CD4-positive, alpha-beta T cell (primary cell): Measurements from ENCODE around the gene SPECC1. TPM values are rescaled to one million over a fixed set of nuclear protein-coding genes. Genes with fewer than 3 reads are reported as not detected.

Source experiments
- ATAC-seq: fragments of 200-7000 bp; cut with Tn5 transposase; one replicate; pipeline ENCODE4 v1.10.0; 2022; ENCODE audit warnings: mild to moderate bottlenecking; ENCODE audit not compliant: poor library complexity
- CTCF ChIA-PET: fragments of 350-600 bp; sonication (Branson Sonifier 250); formaldehyde crosslinking; loops from one replicate; lab custom pipeline; 2021; ENCODE audit warnings: antibody characterized with exemption, inconsistent platforms; lab: Charles Lee
- POLR2A ChIA-PET: fragments of 350-600 bp; sonication (Branson Sonifier 250); formaldehyde crosslinking; loops from one replicate; lab custom pipeline; 2021; ENCODE audit warnings: antibody characterized with exemption, inconsistent platforms; lab: Charles Lee
- DNase-seq, 14 experiments: peaks; one replicate each; pipeline ENCODE4 v3.0.0-alpha.2; 2013 to 2020; ENCODE audit warnings: mixed read lengths in 2 of 14
- H3K27ac ChIP-seq, 2 donors: one replicate each; pipeline versions ENCODE4 v1.5.1 to v1.7.0; 2013; ENCODE audit warnings: low read length in 2 of 2, low read depth in 1 of 2, mild to moderate bottlenecking in 1 of 2
- H3K27me3 ChIP-seq, 2 experiments: 1 replicate in 1 of 2; 2 replicates in 1 of 2; pipeline versions ENCODE4 v1.6.1 to v1.7.0; 2013; ENCODE audit warnings: low read length in 2 of 2, control low read depth in 1 of 2, mild to moderate bottlenecking in 1 of 2, moderate library complexity in 1 of 2; ENCODE audit not compliant: insufficient read depth in 2 of 2, control insufficient read depth in 1 of 2
- H3K36me3 ChIP-seq: one replicate; pipeline ENCODE4 v1.6.1; 2013; ENCODE audit warnings: low read length, control low read depth; ENCODE audit not compliant: insufficient read depth
- H3K4me1 ChIP-seq: one replicate; pipeline ENCODE4 v1.6.1; 2013; ENCODE audit warnings: low read length, control low read depth; ENCODE audit not compliant: insufficient read depth
- H3K4me3 ChIP-seq: one replicate; pipeline ENCODE4 v1.5.1; 2013; ENCODE audit warnings: mild to moderate bottlenecking, low read length, moderate library complexity
- H3K9me3 ChIP-seq, 2 experiments: 1 replicate in 1 of 2; 2 replicates in 1 of 2; pipeline versions ENCODE4 v1.6.1 to v1.7.0; 2013; ENCODE audit warnings: low read length in 2 of 2, mild to moderate bottlenecking in 2 of 2, control low read depth in 1 of 2, moderate library complexity in 1 of 2; ENCODE audit not compliant: control insufficient read depth in 1 of 2, insufficient read depth in 1 of 2
- H3K27ac Mint-ChIP-seq: one replicate; pipeline ENCODE4 v1.8.0; 2020; ENCODE audit warnings: mixed read lengths
- H3K27me3 Mint-ChIP-seq: one replicate; pipeline ENCODE4 v1.8.0; 2021; ENCODE audit warnings: mixed read lengths
- H3K36me3 Mint-ChIP-seq: one replicate; pipeline ENCODE4 v1.8.0; 2021; ENCODE audit warnings: low read depth, mixed read lengths
- H3K4me1 Mint-ChIP-seq: one replicate; pipeline ENCODE4 v1.8.0; 2021; ENCODE audit warnings: low read depth, mixed read lengths
- H3K4me3 Mint-ChIP-seq: one replicate; pipeline ENCODE4 v1.8.0; 2020; ENCODE audit warnings: mild to moderate bottlenecking, mixed read lengths
- H3K9me3 Mint-ChIP-seq: one replicate; pipeline ENCODE4 v1.8.0; 2020; ENCODE audit warnings: mixed read lengths
- CTCF ChIP-seq: fragments of 200-600 bp; IDR thresholded peaks from one replicate; pipeline ENCODE4 v1.8.0; 2022; ENCODE audit warnings: antibody characterized with exemption, mild to moderate bottlenecking
- intact Hi-C, 2 experiments: fragments of 100-400 bp; cut with DNase I in 1 of 2; cut with micrococcal nuclease in 1 of 2; formaldehyde crosslinking; loops; one replicate each; pipeline versions ENCODE4 v1.15.1 to v1.9.0; 2023 to 2025; cut with DNase I, micrococcal nuclease
- total RNA-seq, 174 experiments: library from RNA in 2 of 174; stranded (reverse) in 2 of 174; gene quantifications; one replicate each; pipeline ENCODE4 v1.2.3 and lab custom pipeline; 2021 to 2026

Gene SPECC1
- total RNA-seq, 2 experiments from 2014 or later, result 4.3 to 4.4 TPM

- no peak overlapping the region for H3K4me3 ChIP-seq
- H3K4me1 Mint-ChIP-seq, result no peaks in the 10 kb centered on the region
- H3K27ac ChIP-seq, result no peak overlapping the region
- no peaks in the 10 kb centered on the region for H3K27me3 ChIP-seq
- POLR2A ChIA-PET, result interaction anchor here (1.1 kb wide), 1 partner anchor 33 kb away, joined by 3 read pairs; no protein-coding TSS in a partner anchor
- CTCF ChIA-PET, result interaction anchor here (0.8 to 0.9 kb wide), 2 partner anchors 129 to 871 kb away, joined by 3 read pairs; no protein-coding TSS in a partner anchor
- H3K4me3 Mint-ChIP-seq, result no peak overlapping the region
- H3K9me3 Mint-ChIP-seq, result no peaks in the 10 kb centered on the region
- H3K4me1 ChIP-seq, result no peaks in the 10 kb centered on the region
- H3K27ac Mint-ChIP-seq, result no peak overlapping the region
- no peaks in the 10 kb centered on the region for H3K9me3 ChIP-seq
- H3K27me3 Mint-ChIP-seq, result peaks cover 5% of the 10 kb centered on the region
- no peak for DNase-seq
- TF ChIP-seq CTCF, result no peak
- no peaks in the 10 kb centered on the region for H3K36me3 ChIP-seq
- H3K36me3 Mint-ChIP-seq, result no peaks in the 10 kb centered on the region
- no peak for ATAC-seq
- intact Hi-C loops, result loop anchor here in 1 of 2 experiments (5.0 to 10.0 kb wide), 2 partner anchors 722 to 870 kb away; no protein-coding TSS in a partner anchor
Observed at GRCh38 chr17:20122254-20122879, 113.2 kb downstream of the SPECC1 start.

- no peak for TF ChIP-seq CTCF
- ATAC-seq (no peak), DNase-seq (no peak)
- Mint-ChIP-seq H3K4me3 (no peak overlapping the region), H3K27ac (no peak overlapping the region), H3K4me1 (no peaks in the 10 kb centered on the region), H3K9me3 (no peaks in the 10 kb centered on the region), H3K36me3 (no peaks in the 10 kb centered on the region), H3K27me3 (peaks cover 5% of the 10 kb centered on the region)
- H3K27ac ChIP-seq, result no peak overlapping the region
- CTCF ChIA-PET, result no interaction called here
- POLR2A ChIA-PET, result no interaction called here
- H3K27me3 ChIP-seq, result no peaks in the 10 kb centered on the region
- H3K4me3 ChIP-seq, result no peak overlapping the region
- no peaks in the 10 kb centered on the region for H3K9me3 ChIP-seq
- no peaks in the 10 kb centered on the region for H3K4me1 ChIP-seq
- intact Hi-C loops, result loop anchor here in 1 of 2 experiments (1.0 to 10.0 kb wide), 3 partner anchors 26 to 869 kb away; no protein-coding TSS in a partner anchor
- no peaks in the 10 kb centered on the region for H3K36me3 ChIP-seq
Observed at GRCh38 chr17:20123209-20123608, 114.0 kb downstream of the SPECC1 start.

GRCh38 chr17:20125724-20126123 is 116.6 kb downstream of the SPECC1 start:
- ChIA-PET CTCF (no interaction called here), POLR2A (no interaction called here)
- DNase-seq, result no peak

More at GRCh38 chr17:20125724-20126123, 116.6 kb downstream of the SPECC1 start:
- H3K27me3 ChIP-seq, result no peaks in the 10 kb centered on the region
- H3K4me1 ChIP-seq, result no peaks in the 10 kb centered on the region
- no peak for TF ChIP-seq CTCF
- H3K27ac Mint-ChIP-seq, result no peak overlapping the region
- H3K4me1 Mint-ChIP-seq, result no peaks in the 10 kb centered on the region
- ATAC-seq, result no peak
- H3K36me3 ChIP-seq, result no peaks in the 10 kb centered on the region
- H3K4me3 Mint-ChIP-seq, result no peak overlapping the region
- H3K9me3 Mint-ChIP-seq, result no peaks in the 10 kb centered on the region
- no peak overlapping the region for H3K4me3 ChIP-seq
- H3K27ac ChIP-seq, result no peak overlapping the region
- no peaks in the 10 kb centered on the region for H3K9me3 ChIP-seq
- no peaks in the 10 kb centered on the region for H3K36me3 Mint-ChIP-seq
- H3K27me3 Mint-ChIP-seq, result peaks cover 9% of the 10 kb centered on the region
- intact Hi-C loops, result loop anchor here in 1 of 2 experiments (10.0 kb wide), 1 partner anchor 719 kb away; no protein-coding TSS in a partner anchor
